ENCODE data around the gene FCHSD2. TPM values are rescaled to one million over a fixed set of nuclear protein-coding genes. Genes with fewer than 3 reads are reported as not detected.

Gene FCHSD2
- total and polyA plus RNA-seq, 2 of the 8 experiments (the other 6 are each of a cell fraction or from before 2014, with no cell fraction given), result 4.1 to 7.8 TPM

DNA sequence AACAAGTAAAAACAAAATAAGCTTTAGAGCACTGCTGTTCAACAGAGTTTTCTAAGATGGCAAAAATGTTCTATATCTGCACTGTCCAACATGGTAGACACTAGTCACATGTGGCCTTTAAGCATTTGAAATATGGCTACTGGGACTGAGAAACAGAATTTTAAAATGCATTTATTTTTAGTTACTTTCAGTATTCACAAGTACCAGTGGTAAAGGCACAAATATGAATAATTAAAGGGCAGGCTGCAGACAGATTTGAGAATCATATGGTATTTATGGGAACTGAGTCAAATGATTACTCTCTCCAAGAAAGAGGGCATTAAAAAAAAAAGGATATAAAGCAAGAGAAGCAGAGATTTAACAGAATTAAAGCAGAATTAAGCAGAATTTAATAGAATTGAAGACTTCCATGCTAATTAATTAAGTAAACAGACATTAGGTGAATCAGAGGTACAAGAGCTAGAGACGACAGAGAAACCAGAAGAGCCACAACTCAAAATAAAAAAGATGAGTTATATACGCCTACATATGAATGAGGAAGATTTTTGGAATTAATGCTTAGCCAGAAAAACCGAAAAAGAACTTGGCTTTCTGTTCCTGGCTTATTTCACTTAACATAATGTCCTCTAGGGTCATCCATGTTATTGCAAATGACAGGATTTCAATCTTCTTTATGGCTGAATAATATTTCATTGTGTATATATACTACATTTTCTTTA is 167.5 kb downstream of the FCHSD2 start (continued):
- TF ChIP-seq, protein P1, sequence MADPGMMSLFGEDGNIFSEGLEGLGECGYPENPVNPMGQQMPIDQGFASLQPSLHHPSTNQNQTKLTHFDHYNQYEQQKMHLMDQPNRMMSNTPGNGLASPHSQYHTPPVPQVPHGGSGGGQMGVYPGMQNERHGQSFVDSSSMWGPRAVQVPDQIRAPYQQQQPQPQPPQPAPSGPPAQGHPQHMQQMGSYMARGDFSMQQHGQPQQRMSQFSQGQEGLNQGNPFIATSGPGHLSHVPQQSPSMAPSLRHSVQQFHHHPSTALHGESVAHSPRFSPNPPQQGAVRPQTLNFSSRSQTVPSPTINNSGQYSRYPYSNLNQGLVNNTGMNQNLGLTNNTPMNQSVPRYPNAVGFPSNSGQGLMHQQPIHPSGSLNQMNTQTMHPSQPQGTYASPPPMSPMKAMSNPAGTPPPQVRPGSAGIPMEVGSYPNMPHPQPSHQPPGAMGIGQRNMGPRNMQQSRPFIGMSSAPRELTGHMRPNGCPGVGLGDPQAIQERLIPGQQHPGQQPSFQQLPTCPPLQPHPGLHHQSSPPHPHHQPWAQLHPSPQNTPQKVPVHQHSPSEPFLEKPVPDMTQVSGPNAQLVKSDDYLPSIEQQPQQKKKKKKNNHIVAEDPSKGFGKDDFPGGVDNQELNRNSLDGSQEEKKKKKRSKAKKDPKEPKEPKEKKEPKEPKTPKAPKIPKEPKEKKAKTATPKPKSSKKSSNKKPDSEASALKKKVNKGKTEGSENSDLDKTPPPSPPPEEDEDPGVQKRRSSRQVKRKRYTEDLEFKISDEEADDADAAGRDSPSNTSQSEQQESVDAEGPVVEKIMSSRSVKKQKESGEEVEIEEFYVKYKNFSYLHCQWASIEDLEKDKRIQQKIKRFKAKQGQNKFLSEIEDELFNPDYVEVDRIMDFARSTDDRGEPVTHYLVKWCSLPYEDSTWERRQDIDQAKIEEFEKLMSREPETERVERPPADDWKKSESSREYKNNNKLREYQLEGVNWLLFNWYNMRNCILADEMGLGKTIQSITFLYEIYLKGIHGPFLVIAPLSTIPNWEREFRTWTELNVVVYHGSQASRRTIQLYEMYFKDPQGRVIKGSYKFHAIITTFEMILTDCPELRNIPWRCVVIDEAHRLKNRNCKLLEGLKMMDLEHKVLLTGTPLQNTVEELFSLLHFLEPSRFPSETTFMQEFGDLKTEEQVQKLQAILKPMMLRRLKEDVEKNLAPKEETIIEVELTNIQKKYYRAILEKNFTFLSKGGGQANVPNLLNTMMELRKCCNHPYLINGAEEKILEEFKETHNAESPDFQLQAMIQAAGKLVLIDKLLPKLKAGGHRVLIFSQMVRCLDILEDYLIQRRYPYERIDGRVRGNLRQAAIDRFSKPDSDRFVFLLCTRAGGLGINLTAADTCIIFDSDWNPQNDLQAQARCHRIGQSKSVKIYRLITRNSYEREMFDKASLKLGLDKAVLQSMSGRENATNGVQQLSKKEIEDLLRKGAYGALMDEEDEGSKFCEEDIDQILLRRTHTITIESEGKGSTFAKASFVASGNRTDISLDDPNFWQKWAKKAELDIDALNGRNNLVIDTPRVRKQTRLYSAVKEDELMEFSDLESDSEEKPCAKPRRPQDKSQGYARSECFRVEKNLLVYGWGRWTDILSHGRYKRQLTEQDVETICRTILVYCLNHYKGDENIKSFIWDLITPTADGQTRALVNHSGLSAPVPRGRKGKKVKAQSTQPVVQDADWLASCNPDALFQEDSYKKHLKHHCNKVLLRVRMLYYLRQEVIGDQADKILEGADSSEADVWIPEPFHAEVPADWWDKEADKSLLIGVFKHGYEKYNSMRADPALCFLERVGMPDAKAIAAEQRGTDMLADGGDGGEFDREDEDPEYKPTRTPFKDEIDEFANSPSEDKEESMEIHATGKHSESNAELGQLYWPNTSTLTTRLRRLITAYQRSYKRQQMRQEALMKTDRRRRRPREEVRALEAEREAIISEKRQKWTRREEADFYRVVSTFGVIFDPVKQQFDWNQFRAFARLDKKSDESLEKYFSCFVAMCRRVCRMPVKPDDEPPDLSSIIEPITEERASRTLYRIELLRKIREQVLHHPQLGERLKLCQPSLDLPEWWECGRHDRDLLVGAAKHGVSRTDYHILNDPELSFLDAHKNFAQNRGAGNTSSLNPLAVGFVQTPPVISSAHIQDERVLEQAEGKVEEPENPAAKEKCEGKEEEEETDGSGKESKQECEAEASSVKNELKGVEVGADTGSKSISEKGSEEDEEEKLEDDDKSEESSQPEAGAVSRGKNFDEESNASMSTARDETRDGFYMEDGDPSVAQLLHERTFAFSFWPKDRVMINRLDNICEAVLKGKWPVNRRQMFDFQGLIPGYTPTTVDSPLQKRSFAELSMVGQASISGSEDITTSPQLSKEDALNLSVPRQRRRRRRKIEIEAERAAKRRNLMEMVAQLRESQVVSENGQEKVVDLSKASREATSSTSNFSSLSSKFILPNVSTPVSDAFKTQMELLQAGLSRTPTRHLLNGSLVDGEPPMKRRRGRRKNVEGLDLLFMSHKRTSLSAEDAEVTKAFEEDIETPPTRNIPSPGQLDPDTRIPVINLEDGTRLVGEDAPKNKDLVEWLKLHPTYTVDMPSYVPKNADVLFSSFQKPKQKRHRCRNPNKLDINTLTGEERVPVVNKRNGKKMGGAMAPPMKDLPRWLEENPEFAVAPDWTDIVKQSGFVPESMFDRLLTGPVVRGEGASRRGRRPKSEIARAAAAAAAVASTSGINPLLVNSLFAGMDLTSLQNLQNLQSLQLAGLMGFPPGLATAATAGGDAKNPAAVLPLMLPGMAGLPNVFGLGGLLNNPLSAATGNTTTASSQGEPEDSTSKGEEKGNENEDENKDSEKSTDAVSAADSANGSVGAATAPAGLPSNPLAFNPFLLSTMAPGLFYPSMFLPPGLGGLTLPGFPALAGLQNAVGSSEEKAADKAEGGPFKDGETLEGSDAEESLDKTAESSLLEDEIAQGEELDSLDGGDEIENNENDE (IDR thresholded peaks at IDR 0.05; ENCODE audit: insufficient replicate concordance, low read length), result no peak
- TF ChIP-seq FOSL1 (IDR thresholded peaks at IDR 0.05; ENCODE audit: insufficient read depth, low read depth, low read length) (no peak), EZH2 (IDR thresholded peaks at IDR 0.05; ENCODE audit: low read depth, low read length, severe bottlenecking) (no peak), SP1 (IDR thresholded peaks at IDR 0.05; ENCODE audit: low read depth, low read length) (no peak), JUN (IDR thresholded peaks at IDR 0.05; ENCODE audit: low read depth, low read length) (no peak), SIX5 (IDR thresholded peaks at IDR 0.05; ENCODE audit: low read depth, low read length) (no peak), MAFK (IDR thresholded peaks at IDR 0.05; ENCODE audit: low read depth, low read length) (no peak)
- TF ChIP-seq, protein P2, sequence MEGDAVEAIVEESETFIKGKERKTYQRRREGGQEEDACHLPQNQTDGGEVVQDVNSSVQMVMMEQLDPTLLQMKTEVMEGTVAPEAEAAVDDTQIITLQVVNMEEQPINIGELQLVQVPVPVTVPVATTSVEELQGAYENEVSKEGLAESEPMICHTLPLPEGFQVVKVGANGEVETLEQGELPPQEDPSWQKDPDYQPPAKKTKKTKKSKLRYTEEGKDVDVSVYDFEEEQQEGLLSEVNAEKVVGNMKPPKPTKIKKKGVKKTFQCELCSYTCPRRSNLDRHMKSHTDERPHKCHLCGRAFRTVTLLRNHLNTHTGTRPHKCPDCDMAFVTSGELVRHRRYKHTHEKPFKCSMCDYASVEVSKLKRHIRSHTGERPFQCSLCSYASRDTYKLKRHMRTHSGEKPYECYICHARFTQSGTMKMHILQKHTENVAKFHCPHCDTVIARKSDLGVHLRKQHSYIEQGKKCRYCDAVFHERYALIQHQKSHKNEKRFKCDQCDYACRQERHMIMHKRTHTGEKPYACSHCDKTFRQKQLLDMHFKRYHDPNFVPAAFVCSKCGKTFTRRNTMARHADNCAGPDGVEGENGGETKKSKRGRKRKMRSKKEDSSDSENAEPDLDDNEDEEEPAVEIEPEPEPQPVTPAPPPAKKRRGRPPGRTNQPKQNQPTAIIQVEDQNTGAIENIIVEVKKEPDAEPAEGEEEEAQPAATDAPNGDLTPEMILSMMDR (IDR thresholded peaks at IDR 0.05; ENCODE audit: control extremely low read depth in 1 of 3, insufficient read depth in 1 of 3, low read depth in 1 of 3, low read length in 3 of 3), result no peak
